Esophagus (tissue), 2 donors: ENCODE measurements around the gene FAM151A. TPM values are rescaled to one million over a fixed set of nuclear protein-coding genes. Genes with fewer than 3 reads are reported as not detected.

Experiments
- H3K27ac ChIP-seq, 2 donors: one replicate each; pipeline ENCODE4 v1.5.1; 2013; ENCODE audit warnings: low read depth in 2 of 2, mild to moderate bottlenecking in 2 of 2, inconsistent platforms in 1 of 2, low read length in 1 of 2, moderate library complexity in 1 of 2
- H3K27me3 ChIP-seq, 2 donors: one replicate each; pipeline ENCODE4 v1.6.1; 2013; ENCODE audit warnings: low read length in 2 of 2, control low read depth in 1 of 2, mild to moderate bottlenecking in 1 of 2; ENCODE audit not compliant: insufficient read depth in 2 of 2, control insufficient read depth in 1 of 2
- H3K36me3 ChIP-seq, 2 donors: one replicate each; pipeline ENCODE4 v1.6.1; 2013; ENCODE audit warnings: low read length in 1 of 2; ENCODE audit not compliant: control insufficient read depth in 2 of 2, insufficient read depth in 2 of 2
- H3K4me1 ChIP-seq, 2 donors: one replicate each; pipeline ENCODE4 v1.6.1; 2013; ENCODE audit warnings: low read length in 1 of 2; ENCODE audit not compliant: control insufficient read depth in 2 of 2, insufficient read depth in 2 of 2
- H3K4me3 ChIP-seq, 2 donors: one replicate each; pipeline ENCODE4 v1.5.1; 2013; ENCODE audit warnings: low read length in 2 of 2, mild to moderate bottlenecking in 2 of 2, low read depth in 1 of 2, moderate library complexity in 1 of 2
- H3K9me3 ChIP-seq, 2 donors: one replicate each; pipeline ENCODE4 v1.6.1; 2013; ENCODE audit warnings: mild to moderate bottlenecking in 2 of 2, low read depth in 1 of 2, low read length in 1 of 2, moderate library complexity in 1 of 2; ENCODE audit not compliant: control insufficient read depth in 2 of 2, insufficient read depth in 1 of 2
- WGBS, 2 donors: extraction: QIAGEN DNeasy Blood & Tissue Kit; methylation state at CpG; one replicate each; pipeline ENCODE4 v1.1.7; 2013; 5-methylcytosine and 5-hydroxymethylcytosine counted together
- polyA plus RNA-seq, 2 donors: library from polyadenylated mRNA; stranded (reverse); fragments of 200-250 nt; gene quantifications; one replicate each; pipeline ENCODE4 v1.2.3, GENCODE V29; 2013
- donor health status: healthy with polysubstance abuse.
- donor health status: Bipolar disorder and iron deficiency.

Gene FAM151A
- under 1 TPM; 0.24 to 0.26 TPM for polyA plus RNA-seq

GRCh38 chr1:54623216-54624007, at the start of gene FAM151A:
Gene FAM151A (minus strand): TSS chr1:54623525. CDS start chr1:54623395, 130 bp downstream.
- H3K4me3 ChIP-seq, result no peak within 1 kb of the TSS
- 66 to 70% methylated on average over 18 of the region's 18 CpGs for WGBS, 2 donors
- H3K4me1 ChIP-seq, result no peaks in the 10 kb centered on the region
- H3K9me3 ChIP-seq, result no peaks in the 10 kb centered on the region
- H3K36me3 ChIP-seq, result no peaks in the 10 kb centered on the region
- no peak within 1 kb of the TSS for H3K27ac ChIP-seq
- H3K27me3 ChIP-seq, result no peaks in the 10 kb centered on the region

DNA sequence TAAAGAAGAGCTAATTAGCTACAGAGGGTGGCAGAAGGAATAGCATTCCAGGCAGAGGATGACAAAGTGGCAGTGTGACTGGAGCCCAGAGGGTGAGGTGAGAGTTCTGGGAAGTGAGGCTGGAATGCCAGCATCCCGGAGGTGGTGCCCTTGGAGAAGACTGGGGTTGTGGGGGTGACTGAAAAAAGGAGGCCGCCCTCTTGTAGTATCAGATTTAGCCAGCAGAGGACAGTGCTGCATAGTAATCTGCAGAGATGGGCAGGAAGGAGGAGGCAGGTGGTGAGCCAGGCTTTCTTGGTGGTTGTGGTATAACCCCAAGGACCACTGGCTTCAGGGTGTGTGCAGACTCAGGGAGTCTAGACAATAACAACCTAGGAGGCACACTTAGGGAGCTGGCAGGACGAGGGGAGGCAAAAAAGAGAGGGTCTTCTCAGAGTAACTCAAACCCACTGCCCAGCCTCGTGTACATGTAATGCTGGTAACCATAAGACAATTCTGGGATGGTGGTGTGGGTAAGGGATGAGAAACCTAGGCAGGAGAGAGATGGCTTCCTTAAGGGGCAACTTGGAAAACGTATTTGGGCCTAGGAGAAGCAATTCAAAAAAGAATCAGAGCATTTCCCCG, 48.8 kb upstream of the FAM151A start:
- H3K36me3 ChIP-seq, result no peaks in the 10 kb centered on the region
- 53 to 57% methylated on average over 6 of the region's 6 CpGs for WGBS, 2 donors
- peaks cover 0 to 3% of the 10 kb centered on the region in 2 donors for H3K9me3 ChIP-seq
- no peak overlapping the region for H3K27ac ChIP-seq
- H3K27me3 ChIP-seq, result no peaks in the 10 kb centered on the region
- H3K4me1 ChIP-seq, result no peaks in the 10 kb centered on the region
- no peak overlapping the region for H3K4me3 ChIP-seq

- Histone ChIP-seq H3K27me3 (no peaks in the 10 kb centered on the region), H3K4me1 (no peaks in the 10 kb centered on the region), H3K9me3 (peaks cover 0 to 3% of the 10 kb centered on the region in 2 donors), H3K4me3 (no peak overlapping the region), H3K27ac (no peak overlapping the region), H3K36me3 (no peaks in the 10 kb centered on the region)
- 90 to 94% methylated on average over 2 of the region's 2 CpGs for WGBS, 2 donors
Observed at GRCh38 chr1:54668567-54668966, 45.2 kb upstream of the FAM151A start.

GRCh38 chr1:54667797-54668196, 44.5 kb upstream of the FAM151A start:
- H3K27me3 ChIP-seq, result no peaks in the 10 kb centered on the region
- no peak overlapping the region for H3K4me3 ChIP-seq
- H3K27ac ChIP-seq, result no peak overlapping the region
- H3K36me3 ChIP-seq, result no peaks in the 10 kb centered on the region
- 89 to 91% methylated on average over 2 of the region's 2 CpGs for WGBS, 2 donors
- no peaks in the 10 kb centered on the region for H3K4me1 ChIP-seq
- H3K9me3 ChIP-seq, result peaks cover 0 to 3% of the 10 kb centered on the region in 2 donors

GRCh38 chr1:54666333-54666732, 43.0 kb upstream of the FAM151A start:
- H3K4me1 ChIP-seq, result no peaks in the 10 kb centered on the region
- H3K4me3 ChIP-seq, result no peak overlapping the region
- 89 to 90% methylated on average over 6 of the region's 6 CpGs for WGBS, 2 donors

DNA sequence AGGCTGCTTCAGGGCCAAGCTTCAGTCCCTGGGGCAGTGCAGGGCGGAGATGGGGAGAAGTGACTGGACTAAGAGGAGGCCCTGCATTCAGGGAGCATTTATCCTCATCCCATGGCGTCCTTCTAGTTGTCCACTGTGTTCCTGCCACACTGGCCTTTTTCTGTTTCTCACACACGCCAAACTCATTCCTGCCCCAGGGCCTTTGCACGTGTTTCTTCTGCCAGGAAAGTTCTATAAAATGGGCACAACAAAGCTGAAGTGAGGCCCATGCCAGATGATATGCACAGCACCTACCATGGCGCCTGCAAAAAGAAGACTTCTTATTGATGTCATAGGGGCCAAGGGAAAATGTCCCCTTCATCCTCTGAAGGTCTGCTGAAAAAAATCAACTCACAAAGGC, 42.5 kb upstream of the FAM151A start:
- WGBS, 2 donors, result 88 to 93% methylated on average over 5 of the region's 5 CpGs
- no peaks in the 10 kb centered on the region for H3K9me3 ChIP-seq
- no peaks in the 10 kb centered on the region for H3K36me3 ChIP-seq
- H3K27me3 ChIP-seq, result no peaks in the 10 kb centered on the region
- no peak overlapping the region for H3K27ac ChIP-seq
- H3K4me3 ChIP-seq, result no peak overlapping the region
- no peaks in the 10 kb centered on the region for H3K4me1 ChIP-seq

More at GRCh38 chr1:54666333-54666732, 43.0 kb upstream of the FAM151A start:
- Histone ChIP-seq H3K36me3 (no peaks in the 10 kb centered on the region), H3K27me3 (no peaks in the 10 kb centered on the region), H3K9me3 (peaks cover 0 to 2% of the 10 kb centered on the region in 2 donors), H3K27ac (no peak overlapping the region)

- Histone ChIP-seq H3K4me1 (no peaks in the 10 kb centered on the region), H3K36me3 (no peaks in the 10 kb centered on the region), H3K9me3 (no peaks in the 10 kb centered on the region), H3K4me3 (no peak overlapping the region), H3K27ac (no peak overlapping the region), H3K27me3 (no peaks in the 10 kb centered on the region)
- WGBS, 2 donors, result 87 to 91% methylated on average over 4 of the region's 4 CpGs
Observed at GRCh38 chr1:54664364-54664763, 41.0 kb upstream of the FAM151A start.

DNA sequence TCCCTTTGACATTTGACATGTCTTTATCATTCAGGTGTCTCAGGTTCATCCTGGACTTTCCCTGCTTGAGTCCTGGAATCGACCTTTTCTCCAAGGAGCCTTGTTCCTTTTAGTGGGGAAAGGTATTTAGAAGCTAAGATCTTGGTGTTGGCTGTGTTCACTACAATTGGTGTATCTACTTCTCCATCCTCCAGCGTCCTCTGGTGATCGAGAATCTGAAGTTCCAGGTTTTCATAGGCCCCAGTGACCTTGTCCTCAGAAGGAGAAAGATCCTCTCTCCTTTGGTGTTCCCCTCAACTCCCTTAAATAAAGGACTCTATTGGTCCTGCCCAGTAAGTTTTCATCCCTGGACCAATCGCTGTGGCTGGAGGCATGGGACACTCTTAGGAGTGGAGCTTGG, 40.4 kb upstream of the FAM151A start:
- no peaks in the 10 kb centered on the region for H3K9me3 ChIP-seq
- no peak overlapping the region for H3K27ac ChIP-seq
- H3K4me1 ChIP-seq, result no peaks in the 10 kb centered on the region
- H3K27me3 ChIP-seq, result no peaks in the 10 kb centered on the region
- H3K4me3 ChIP-seq, result no peak overlapping the region
- H3K36me3 ChIP-seq, result no peaks in the 10 kb centered on the region
- WGBS, 2 donors, result 85 to 89% methylated on average over 4 of the region's 4 CpGs

DNA sequence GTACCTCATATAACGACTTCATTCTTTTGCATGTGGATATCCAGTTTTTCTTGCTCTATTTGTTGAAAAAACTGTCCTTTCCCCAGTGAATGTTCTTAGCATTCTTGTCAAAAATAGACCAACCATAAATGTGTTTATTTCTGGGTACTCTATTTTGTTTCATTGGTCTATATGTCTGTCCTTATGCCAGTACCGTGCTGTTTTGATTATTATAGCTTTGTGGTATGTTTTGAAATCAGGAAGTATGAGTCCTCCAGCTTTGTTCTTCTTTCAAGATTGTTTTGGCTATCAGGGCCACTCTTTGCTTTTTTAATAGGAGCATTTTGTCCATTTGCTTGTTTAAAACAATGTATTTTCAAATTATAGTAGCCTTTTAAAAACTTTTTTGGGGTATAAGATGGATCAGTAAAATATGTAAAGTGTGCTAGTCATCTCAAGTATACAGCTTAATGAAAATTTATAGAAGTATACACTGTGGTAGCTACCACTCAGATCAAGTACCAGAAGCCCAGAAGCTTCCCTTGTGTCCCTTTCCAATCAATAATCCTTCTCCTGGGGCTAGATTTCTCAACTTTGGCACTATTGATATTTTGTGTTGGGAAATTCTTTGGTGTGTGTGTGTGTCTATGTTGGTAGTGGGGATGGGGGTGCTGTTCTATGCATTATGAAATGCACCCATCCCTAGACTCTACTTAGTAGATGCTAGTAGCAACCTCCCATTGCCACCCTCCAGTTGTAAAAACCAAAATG, 35.0 kb upstream of the FAM151A start:
- Histone ChIP-seq H3K27ac (no peak overlapping the region), H3K9me3 (no peaks in the 10 kb centered on the region), H3K36me3 (no peaks in the 10 kb centered on the region), H3K27me3 (no peaks in the 10 kb centered on the region), H3K4me1 (no peaks in the 10 kb centered on the region), H3K4me3 (no peak overlapping the region)
- 88 to 91% methylated on average over 2 of the region's 2 CpGs for WGBS, 2 donors
